ENCODE measurements around the gene PLA2G4E. TPM values are rescaled to one million over a fixed set of nuclear protein-coding genes. Genes with fewer than 3 reads are reported as not detected.
A peak's percentile ranks its signal among the peaks of the same experiment; 100 is the strongest.

Gene PLA2G4E
- total and polyA plus RNA-seq, 9 of the 15 experiments (the other 6 are each of a cell fraction or from before 2014, with no cell fraction given): 0.03 TPM; not detected in 8

DNA sequence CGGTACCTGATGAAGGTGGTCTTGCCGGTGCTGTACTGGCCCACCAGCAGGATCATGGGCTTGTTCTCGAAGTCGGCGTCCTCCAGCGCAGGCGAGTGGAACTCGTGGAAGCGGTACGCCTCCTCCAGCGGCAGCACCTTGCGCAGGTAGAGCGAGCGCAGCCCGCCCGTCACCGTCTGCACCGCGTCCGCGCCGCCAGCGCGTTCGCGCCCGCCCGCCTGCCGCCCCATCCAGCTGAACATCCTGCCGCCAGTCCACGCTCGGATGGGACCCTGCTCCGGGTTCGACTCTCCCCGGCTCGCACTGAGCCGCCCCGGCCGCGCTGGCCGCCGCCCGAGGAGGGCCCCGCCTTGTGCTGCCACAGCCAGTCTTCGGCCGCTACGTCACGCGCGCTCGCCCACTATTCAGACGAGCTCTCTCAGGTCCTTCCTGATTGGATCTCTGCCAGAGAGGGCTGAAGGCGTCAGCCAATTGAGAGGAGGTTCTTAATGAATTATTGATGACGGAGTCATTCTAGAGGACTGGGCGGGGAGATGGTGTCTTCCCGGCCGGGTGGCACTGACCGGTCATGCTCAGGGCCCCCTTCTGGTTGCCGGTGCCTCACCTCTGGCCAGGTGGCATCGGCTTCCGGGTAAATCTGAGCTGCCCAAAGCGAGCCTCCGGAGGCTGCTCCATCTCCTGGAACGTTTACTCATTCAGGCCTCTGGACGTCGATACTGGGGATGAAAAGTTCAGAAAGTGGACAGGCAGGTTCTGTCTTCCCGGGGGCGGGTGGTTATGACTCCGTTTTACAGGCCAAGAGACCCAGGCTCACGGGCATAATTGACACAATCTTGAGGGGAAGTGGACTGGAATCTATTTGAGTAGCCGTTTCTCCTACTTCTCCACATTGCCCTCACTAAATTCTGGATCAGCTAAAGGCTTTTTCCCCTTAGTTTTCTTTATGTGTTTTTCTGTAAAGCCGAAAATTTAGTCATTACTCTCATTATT, 48.3 kb downstream of the PLA2G4E start, which contains the start of gene EHD4 (continued):
- TF ChIP-seq ZNF347 (CRISPR knock-in tag; IDR thresholded peaks at IDR 0.05; ENCODE audit: low read depth): no peak
- no peak for TF ChIP-seq HDAC3 (IDR thresholded peaks at IDR 0.05; ENCODE audit: borderline replicate concordance, partially characterized antibody)
- no peak for TF ChIP-seq ZNF644 (tag; IDR thresholded peaks at IDR 0.05; ENCODE audit: low read depth)
- TF ChIP-seq, protein P1, sequence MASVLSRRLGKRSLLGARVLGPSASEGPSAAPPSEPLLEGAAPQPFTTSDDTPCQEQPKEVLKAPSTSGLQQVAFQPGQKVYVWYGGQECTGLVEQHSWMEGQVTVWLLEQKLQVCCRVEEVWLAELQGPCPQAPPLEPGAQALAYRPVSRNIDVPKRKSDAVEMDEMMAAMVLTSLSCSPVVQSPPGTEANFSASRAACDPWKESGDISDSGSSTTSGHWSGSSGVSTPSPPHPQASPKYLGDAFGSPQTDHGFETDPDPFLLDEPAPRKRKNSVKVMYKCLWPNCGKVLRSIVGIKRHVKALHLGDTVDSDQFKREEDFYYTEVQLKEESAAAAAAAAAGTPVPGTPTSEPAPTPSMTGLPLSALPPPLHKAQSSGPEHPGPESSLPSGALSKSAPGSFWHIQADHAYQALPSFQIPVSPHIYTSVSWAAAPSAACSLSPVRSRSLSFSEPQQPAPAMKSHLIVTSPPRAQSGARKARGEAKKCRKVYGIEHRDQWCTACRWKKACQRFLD (CRISPR knock-in tag; IDR thresholded peaks at IDR 0.05): no peak
- TF ChIP-seq, protein P2, sequence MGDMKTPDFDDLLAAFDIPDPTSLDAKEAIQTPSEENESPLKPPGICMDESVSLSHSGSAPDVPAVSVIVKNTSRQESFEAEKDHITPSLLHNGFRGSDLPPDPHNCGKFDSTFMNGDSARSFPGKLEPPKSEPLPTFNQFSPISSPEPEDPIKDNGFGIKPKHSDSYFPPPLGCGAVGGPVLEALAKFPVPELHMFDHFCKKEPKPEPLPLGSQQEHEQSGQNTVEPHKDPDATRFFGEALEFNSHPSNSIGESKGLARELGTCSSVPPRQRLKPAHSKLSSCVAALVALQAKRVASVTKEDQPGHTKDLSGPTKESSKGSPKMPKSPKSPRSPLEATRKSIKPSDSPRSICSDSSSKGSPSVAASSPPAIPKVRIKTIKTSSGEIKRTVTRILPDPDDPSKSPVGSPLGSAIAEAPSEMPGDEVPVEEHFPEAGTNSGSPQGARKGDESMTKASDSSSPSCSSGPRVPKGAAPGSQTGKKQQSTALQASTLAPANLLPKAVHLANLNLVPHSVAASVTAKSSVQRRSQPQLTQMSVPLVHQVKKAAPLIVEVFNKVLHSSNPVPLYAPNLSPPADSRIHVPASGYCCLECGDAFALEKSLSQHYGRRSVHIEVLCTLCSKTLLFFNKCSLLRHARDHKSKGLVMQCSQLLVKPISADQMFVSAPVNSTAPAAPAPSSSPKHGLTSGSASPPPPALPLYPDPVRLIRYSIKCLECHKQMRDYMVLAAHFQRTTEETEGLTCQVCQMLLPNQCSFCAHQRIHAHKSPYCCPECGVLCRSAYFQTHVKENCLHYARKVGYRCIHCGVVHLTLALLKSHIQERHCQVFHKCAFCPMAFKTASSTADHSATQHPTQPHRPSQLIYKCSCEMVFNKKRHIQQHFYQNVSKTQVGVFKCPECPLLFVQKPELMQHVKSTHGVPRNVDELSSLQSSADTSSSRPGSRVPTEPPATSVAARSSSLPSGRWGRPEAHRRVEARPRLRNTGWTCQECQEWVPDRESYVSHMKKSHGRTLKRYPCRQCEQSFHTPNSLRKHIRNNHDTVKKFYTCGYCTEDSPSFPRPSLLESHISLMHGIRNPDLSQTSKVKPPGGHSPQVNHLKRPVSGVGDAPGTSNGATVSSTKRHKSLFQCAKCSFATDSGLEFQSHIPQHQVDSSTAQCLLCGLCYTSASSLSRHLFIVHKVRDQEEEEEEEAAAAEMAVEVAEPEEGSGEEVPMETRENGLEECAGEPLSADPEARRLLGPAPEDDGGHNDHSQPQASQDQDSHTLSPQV (IDR thresholded peaks at IDR 0.05): peak; percentile 82
- TF ChIP-seq SMARCC2 (IDR thresholded peaks at IDR 0.05; ENCODE audit: low read depth): no peak
- TF ChIP-seq MYNN (IDR thresholded peaks at IDR 0.05): peak; percentile 84
- no peak for TF ChIP-seq MYNN (CRISPR knock-in tag; IDR thresholded peaks at IDR 0.05)
- TF ChIP-seq, protein P3, sequence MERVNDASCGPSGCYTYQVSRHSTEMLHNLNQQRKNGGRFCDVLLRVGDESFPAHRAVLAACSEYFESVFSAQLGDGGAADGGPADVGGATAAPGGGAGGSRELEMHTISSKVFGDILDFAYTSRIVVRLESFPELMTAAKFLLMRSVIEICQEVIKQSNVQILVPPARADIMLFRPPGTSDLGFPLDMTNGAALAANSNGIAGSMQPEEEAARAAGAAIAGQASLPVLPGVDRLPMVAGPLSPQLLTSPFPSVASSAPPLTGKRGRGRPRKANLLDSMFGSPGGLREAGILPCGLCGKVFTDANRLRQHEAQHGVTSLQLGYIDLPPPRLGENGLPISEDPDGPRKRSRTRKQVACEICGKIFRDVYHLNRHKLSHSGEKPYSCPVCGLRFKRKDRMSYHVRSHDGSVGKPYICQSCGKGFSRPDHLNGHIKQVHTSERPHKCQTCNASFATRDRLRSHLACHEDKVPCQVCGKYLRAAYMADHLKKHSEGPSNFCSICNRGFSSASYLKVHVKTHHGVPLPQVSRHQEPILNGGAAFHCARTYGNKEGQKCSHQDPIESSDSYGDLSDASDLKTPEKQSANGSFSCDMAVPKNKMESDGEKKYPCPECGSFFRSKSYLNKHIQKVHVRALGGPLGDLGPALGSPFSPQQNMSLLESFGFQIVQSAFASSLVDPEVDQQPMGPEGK (CRISPR knock-in tag; IDR thresholded peaks at IDR 0.05; ENCODE audit: borderline replicate concordance): no peak
- no peak for TF ChIP-seq ZC3H11A (IDR thresholded peaks at IDR 0.05; ENCODE audit: low read depth, low read length)
- TF ChIP-seq, protein P4, sequence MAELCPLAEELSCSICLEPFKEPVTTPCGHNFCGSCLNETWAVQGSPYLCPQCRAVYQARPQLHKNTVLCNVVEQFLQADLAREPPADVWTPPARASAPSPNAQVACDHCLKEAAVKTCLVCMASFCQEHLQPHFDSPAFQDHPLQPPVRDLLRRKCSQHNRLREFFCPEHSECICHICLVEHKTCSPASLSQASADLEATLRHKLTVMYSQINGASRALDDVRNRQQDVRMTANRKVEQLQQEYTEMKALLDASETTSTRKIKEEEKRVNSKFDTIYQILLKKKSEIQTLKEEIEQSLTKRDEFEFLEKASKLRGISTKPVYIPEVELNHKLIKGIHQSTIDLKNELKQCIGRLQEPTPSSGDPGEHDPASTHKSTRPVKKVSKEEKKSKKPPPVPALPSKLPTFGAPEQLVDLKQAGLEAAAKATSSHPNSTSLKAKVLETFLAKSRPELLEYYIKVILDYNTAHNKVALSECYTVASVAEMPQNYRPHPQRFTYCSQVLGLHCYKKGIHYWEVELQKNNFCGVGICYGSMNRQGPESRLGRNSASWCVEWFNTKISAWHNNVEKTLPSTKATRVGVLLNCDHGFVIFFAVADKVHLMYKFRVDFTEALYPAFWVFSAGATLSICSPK (IDR thresholded peaks at IDR 0.05; ENCODE audit: borderline replicate concordance): no peak
- no peak for TF ChIP-seq ZNF785 (CRISPR knock-in tag; IDR thresholded peaks at IDR 0.05)
- TF ChIP-seq, protein P5, sequence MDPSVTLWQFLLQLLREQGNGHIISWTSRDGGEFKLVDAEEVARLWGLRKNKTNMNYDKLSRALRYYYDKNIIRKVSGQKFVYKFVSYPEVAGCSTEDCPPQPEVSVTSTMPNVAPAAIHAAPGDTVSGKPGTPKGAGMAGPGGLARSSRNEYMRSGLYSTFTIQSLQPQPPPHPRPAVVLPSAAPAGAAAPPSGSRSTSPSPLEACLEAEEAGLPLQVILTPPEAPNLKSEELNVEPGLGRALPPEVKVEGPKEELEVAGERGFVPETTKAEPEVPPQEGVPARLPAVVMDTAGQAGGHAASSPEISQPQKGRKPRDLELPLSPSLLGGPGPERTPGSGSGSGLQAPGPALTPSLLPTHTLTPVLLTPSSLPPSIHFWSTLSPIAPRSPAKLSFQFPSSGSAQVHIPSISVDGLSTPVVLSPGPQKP (CRISPR knock-in tag; IDR thresholded peaks at IDR 0.05): no peak
- TF ChIP-seq, protein P6, sequence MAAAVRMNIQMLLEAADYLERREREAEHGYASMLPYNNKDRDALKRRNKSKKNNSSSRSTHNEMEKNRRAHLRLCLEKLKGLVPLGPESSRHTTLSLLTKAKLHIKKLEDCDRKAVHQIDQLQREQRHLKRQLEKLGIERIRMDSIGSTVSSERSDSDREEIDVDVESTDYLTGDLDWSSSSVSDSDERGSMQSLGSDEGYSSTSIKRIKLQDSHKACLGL (CRISPR knock-in tag; IDR thresholded peaks at IDR 0.05; ENCODE audit: borderline replicate concordance, poor library complexity, severe bottlenecking): no peak
